Pons (tissue), 1 donor: Measurements from ENCODE around the gene TMCC1.
"Not testable (repeated sequence)": the region's sequence is repeated elsewhere in the genome, so short reads cannot be mapped to it uniquely, and the experiment has no call there.

Experiments
- DNase-seq: peaks from one replicate; pipeline ENCODE4 v3.0.0-alpha.2; 2016; ENCODE audit warnings: low spot score

Gene TMCC1

DNA sequence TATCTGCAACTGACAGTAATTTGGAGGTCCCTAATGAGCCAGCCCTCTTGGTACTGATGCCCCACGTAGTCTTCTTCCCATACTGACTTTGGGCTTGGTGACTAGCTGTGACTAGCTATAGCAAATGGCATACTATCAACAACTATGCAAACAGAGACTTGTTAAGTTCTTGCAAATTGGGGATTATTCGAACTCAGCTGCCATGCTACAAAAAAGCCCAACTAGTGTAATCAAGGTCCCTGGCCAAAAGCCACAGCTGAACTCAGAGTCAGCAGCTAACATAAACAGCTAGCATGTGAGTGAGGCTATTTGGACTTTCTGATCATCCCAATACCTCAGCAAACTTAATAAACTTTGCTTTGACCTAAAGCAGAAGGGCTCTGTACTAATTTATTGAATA, 165.8 kb downstream of the TMCC1 start:
- DNase-seq, result peak; percentile 16

DNA sequence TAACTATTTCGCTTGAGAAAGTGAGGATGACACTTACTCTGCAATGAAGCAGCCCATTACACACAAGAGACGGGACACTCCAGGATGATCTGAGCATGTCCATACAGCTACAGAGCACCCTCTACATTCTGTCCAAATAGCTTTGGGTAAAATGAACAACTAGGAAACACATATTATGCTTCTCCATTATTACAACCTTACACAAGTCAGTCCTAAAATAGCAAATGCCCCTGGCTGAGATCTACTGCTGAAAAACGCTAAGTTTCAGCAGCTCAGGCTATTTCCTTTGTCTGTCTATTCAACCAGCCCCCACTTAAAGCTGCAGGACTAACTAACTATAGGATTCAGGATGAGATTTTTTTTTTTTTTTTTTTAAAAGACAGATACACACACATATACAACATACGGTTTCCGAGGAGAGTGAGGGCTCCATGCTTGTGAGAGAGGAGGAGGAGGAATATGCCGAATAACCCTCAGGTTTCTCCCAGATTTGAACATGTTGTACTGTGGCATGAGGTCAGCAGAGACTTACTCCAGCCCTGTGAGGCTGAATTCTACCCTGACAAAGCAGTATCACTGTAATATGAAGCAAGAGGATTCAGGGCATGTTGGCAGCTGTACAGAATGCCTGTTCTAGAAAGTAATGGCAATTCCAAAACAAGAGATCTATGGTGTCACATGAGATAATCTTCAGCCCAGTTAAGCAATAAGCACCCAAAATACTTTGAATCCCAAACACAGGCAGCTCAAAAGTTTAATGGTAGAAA, 169.8 kb downstream of the TMCC1 start:
- DNase-seq, result peak; percentile 63

GRCh38 chr3:129722527-129722926, 171.0 kb downstream of the TMCC1 start:
- no peak for DNase-seq

DNA sequence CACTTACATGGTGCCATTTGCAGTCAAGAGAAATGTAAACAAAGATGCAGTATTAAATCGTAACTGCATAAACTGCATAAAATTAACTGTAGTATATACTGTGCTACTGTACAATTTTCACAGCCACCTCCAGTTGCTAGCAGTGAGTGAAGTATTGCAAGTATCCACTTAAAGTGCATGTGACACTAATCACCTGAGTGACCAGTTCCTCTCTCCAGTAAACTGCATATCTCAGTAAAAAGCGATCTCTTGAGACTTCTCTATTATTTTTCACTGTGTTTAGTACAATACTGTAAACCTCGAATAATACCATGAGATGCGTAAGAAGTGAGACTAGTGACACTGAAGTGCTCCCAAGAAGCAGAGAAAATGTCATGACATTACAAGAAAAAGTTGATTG, 175.3 kb downstream of the TMCC1 start:
- DNase-seq, result no peak

GRCh38 chr3:129715854-129716253, 177.7 kb downstream of the TMCC1 start:
- DNase-seq, result no peak

DNA sequence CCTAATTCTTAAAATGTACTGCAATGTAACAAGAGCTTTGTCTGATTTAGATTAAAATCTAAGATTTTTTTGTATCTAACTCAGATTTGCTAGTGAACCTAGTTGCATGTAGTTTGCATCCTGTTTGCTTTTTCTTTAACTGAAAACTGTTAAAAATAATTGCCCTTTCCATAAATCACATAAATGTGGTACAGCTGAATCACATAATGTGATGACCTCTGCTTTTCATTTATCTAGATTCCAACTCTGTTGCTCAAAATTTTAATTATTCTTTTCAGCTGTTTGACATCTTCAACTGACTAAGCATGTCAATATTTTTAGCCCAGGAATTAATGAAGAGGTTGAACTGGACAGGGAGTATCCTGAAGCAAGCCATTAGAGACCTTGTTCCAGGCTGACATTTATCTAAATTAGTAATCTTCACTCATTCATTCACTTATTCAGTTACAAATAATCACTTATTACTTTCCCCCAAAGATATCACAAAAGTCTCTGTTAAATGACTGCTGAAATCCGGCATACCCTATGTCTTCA, 185.1 kb downstream of the TMCC1 start:
- DNase-seq, result no peak

DNA sequence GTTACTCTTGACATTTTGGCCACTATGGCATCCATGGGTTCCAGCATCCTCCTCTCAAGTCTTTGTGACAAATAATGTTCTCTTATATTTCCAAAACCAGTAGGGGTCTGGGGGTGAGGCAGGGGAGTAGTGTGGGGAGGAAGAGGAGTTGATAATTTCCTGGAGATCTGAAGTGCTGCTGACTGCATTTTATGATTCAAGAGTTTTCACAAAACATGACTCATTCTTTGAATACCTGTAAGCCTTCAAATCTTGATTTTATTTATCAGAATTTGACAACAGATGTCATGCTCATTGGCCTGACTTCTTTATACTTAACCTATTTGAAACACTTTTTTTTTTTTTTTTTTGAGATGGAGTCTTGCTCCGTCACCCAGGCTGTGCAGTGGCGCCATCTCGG, 188.2 kb downstream of the TMCC1 start:
- no peak for DNase-seq

GRCh38 chr3:129703913-129704312, 189.6 kb downstream of the TMCC1 start:
- DNase-seq, result no peak

GRCh38 chr3:129702934-129703712, 190.4 kb downstream of the TMCC1 start:
- no peak for DNase-seq

- DNase-seq, result no peak
These were observed 192.3 kb downstream of the TMCC1 start for GRCh38 chr3:129701161-129701560.

DNA sequence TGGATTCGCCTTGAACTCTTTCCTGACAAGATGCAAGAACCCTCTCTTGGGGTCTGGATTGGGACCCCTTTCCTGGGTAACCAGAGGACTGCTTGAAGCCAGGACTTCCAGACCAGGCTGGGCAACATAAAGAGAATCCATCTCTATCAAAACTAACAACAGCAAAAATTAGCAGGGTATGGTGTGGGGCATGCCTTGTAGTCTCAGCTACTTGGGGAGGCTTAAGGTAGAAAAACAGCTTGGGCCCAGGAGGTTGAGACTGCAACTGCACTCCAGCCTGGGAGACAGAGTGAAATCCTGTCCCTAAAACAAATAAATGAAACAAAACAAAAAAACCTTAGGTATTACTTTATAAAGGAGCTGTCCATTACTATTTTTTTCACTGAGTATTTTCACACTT, 193.9 kb downstream of the TMCC1 start:
- no peak for DNase-seq

DNA sequence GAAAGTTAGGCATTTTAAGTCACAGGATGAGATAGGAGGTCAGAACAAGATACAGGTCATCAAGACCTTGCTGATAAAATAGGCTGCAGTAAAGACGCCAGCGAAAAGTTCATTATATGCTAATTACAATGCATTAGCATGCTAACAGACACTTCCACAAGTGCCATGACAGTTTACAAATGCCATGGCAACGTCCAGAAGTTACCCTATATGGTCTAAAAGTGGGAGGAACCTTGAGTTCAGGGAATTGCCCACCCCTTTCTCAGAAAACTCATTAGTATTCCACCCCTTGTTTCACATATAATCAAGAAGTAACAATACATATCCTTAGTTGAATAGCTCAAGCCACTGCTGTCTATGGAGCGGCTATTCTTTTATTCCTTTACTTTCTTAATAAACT, 194.3 kb downstream of the TMCC1 start:
- no peak for DNase-seq

GRCh38 chr3:129697229-129697969, 196.1 kb downstream of the TMCC1 start:
- no peak for DNase-seq

- not testable (repeated sequence) for DNase-seq
These were observed 197.1 kb downstream of the TMCC1 start for GRCh38 chr3:129696430-129696829.

DNA sequence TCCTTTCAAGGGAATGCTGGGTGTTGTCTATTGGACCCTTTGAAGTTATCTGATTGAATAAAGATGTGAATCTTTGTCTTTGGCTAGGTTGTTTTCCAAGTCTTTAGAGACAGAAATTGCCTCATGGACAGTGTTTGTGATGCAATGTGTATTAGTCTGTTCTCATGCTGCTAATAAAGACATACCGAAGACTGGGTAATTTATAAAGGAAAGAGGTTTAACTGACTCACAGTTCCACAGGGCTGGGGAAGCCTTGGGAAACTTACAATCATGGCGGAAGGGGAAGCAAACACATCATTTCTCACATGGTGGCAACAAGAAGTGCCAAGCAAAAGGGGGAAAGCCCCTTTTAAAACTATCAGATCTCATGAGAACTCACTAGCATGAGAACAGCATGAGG, 198.3 kb downstream of the TMCC1 start:
- no peak for DNase-seq

GRCh38 chr3:129694228-129694627, 199.3 kb downstream of the TMCC1 start:
- DNase-seq, result no peak

- no peak for DNase-seq
These were observed 200.8 kb downstream of the TMCC1 start for GRCh38 chr3:129692743-129693142.

DNA sequence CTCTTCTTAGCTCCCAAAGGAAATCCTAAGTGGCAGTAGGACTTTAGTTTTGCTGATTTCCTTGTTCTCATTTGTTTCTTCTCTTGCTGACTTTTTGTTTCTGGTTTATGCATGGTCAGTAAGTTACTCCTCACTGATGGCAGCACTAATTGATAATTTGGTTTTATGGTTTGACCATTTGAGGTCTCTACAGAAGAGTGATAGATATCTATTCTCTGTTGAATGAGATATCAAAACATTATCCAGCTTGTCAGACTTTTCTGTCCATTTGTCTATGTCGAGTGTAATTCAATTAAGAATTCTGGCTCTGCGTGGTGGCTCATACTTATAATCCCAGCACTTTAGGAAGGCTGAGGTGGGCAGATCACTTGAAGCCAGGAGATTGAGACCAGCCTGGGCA, 202.5 kb downstream of the TMCC1 start:
- no peak for DNase-seq

GRCh38 chr3:129690406-129690805, 203.1 kb downstream of the TMCC1 start:
- peak; percentile 98 for DNase-seq

DNA sequence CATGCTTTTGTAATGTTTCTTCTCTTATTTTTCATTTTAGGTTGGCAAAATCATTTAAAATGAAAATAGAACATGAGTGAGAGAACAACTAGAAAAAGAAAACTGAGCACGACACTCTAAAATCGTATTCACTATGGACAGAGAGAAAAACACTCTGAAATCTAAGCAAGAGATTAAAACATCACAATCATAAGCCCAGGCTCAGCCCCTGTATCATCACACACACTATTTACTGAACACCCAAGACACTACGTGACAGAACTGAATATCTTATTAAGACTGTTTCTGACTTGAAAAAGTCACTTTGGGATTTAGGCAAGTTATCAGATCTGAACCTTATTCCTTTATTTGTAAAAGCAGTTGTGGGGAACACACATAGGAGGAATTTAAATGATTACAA, 204.5 kb downstream of the TMCC1 start:
- DNase-seq, result peak; percentile 66

DNA sequence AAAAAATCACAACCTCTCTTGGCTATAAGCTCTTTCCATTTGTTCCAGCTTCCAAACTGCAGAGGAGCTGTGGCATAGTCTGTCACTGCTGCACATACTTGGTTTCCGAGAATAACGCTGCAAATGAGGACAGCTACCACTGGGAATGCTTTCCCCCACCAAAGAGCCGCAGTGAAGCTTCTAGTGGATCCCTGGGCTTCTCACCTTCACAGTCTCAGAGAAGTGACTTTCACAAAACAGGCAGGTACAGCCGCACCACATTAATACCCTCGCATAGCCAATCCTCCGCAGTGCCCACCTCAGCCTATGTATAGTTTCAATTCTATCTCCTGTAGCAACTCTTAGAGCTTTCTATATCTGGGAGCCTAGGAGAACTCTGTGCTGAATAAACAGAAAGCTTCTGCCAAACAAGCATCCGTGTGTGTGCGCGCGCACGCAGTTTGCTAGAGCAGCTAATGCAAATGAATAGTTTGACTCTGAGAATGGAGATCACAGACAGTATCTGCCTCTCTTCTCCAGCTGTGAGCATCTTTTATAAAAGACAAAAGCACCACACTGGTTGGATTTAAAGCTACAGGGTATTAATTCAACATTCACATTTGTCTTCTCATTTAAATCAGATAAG, 205.1 kb downstream of the TMCC1 start:
- peak; percentile 97 for DNase-seq

GRCh38 chr3:129687586-129688125, 205.9 kb downstream of the TMCC1 start:
- peak; percentile 73 for DNase-seq
